ENCODE measurements around the gene LIN37. TPM values are rescaled to one million over a fixed set of nuclear protein-coding genes. Genes with fewer than 3 reads are reported as not detected.
A peak's percentile ranks its signal among the peaks of the same experiment; 100 is the strongest.

Gene LIN37
- total RNA-seq, 1 donor from 2014 or later, result 11.4 TPM

GRCh38 chr19:35796645-35797542, 48.5 kb downstream of the LIN37 start:
- Histone ChIP-seq H3K9me3 (ENCODE audit: low read depth) (no peaks in the 10 kb centered on the region), H4K20me1 (ENCODE audit: low read depth) (no peaks in the 10 kb centered on the region), H3F3A (ENCODE audit: low read depth) (no peaks in the 10 kb centered on the region), H3K4me3 (peak overlapping the region; percentile 25), H3K9ac (no peak overlapping the region), H3K27ac (no peak overlapping the region), H3K36me3 (no peaks in the 10 kb centered on the region), H3K27me3 (peaks cover 46% of the 10 kb centered on the region), H3K4me1 (peaks cover 5% of the 10 kb centered on the region), H3K4me2 (peak overlapping the region; percentile 68), H3K79me2 (ENCODE audit: low read depth) (no peaks in the 10 kb centered on the region), H2AFZ (replicated peaks) (peak overlapping the region; percentile 93)
- Mint-ChIP-seq H3K36me3 (no peaks in the 10 kb centered on the region), H3K27me3 (ENCODE audit: insufficient read depth, low read depth) (peaks cover 44% of the 10 kb centered on the region), H3K4me3 (peak overlapping the region; percentile 44), H3K9me3 (no peaks in the 10 kb centered on the region), H3K4me1 (peaks cover 5% of the 10 kb centered on the region), H3K27ac (peak overlapping the region; percentile 50)
- TF ChIP-seq EZH2 (IDR thresholded peaks at IDR 0.05) (peak; percentile 68), EZH2phosphoT487 (IDR thresholded peaks at IDR 0.05) (no peak)
- DNase-seq (ENCODE audit: low spot score), result no peak

- Histone ChIP-seq H3K27ac (no peak overlapping the region), H3K4me1 (peaks cover 5% of the 10 kb centered on the region), H3K4me2 (peak overlapping the region; percentile 68), H2AFZ (replicated peaks) (peak overlapping the region; percentile 93), H3K36me3 (no peaks in the 10 kb centered on the region), H3K9ac (no peak overlapping the region), H3K79me2 (ENCODE audit: low read depth) (no peaks in the 10 kb centered on the region), H3K27me3 (peaks cover 46% of the 10 kb centered on the region), H3K9me3 (ENCODE audit: low read depth) (no peaks in the 10 kb centered on the region), H4K20me1 (ENCODE audit: low read depth) (no peaks in the 10 kb centered on the region), H3F3A (ENCODE audit: low read depth) (no peaks in the 10 kb centered on the region), H3K4me3 (peak overlapping the region; percentile 25)
- Mint-ChIP-seq H3K36me3 (no peaks in the 10 kb centered on the region), H3K4me3 (no peak overlapping the region), H3K9me3 (no peaks in the 10 kb centered on the region), H3K27me3 (ENCODE audit: insufficient read depth, low read depth) (peaks cover 44% of the 10 kb centered on the region), H3K27ac (no peak overlapping the region), H3K4me1 (peaks cover 5% of the 10 kb centered on the region)
- DNase-seq (ENCODE audit: low spot score), result peak; percentile 51
- TF ChIP-seq, protein P1, sequence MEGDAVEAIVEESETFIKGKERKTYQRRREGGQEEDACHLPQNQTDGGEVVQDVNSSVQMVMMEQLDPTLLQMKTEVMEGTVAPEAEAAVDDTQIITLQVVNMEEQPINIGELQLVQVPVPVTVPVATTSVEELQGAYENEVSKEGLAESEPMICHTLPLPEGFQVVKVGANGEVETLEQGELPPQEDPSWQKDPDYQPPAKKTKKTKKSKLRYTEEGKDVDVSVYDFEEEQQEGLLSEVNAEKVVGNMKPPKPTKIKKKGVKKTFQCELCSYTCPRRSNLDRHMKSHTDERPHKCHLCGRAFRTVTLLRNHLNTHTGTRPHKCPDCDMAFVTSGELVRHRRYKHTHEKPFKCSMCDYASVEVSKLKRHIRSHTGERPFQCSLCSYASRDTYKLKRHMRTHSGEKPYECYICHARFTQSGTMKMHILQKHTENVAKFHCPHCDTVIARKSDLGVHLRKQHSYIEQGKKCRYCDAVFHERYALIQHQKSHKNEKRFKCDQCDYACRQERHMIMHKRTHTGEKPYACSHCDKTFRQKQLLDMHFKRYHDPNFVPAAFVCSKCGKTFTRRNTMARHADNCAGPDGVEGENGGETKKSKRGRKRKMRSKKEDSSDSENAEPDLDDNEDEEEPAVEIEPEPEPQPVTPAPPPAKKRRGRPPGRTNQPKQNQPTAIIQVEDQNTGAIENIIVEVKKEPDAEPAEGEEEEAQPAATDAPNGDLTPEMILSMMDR (IDR thresholded peaks at IDR 0.05), result no peak
- TF ChIP-seq EZH2 (IDR thresholded peaks at IDR 0.05) (no peak), EZH2phosphoT487 (IDR thresholded peaks at IDR 0.05) (no peak)
Observed at GRCh38 chr19:35797663-35798062, 49.3 kb downstream of the LIN37 start.

DNA sequence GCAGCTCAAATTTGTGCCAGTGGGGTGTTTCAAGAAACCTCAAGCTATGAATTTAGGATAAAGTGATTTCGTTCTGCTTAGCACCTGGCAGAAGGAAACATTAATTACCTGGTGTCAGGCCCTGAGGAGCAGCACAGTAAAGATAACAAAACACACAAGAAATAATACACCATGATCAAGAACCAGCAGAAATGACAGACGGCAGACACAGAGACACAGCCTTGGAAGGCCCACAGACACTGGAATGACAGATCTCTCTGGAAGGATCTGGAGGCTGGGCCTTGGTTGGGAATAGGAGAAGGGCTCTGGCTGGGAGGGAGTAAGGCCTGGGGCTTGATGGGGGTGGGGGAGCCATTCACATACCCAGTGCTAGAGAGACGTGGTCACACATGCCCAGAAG, 53.5 kb downstream of the LIN37 start:
- TF ChIP-seq, protein P1 (IDR thresholded peaks at IDR 0.05), result no peak
- TF ChIP-seq EZH2phosphoT487 (IDR thresholded peaks at IDR 0.05) (no peak), EZH2 (IDR thresholded peaks at IDR 0.05) (no peak)

More for the DNA sequence above, 53.5 kb downstream of the LIN37 start:
- no peaks in the 10 kb centered on the region for H3K36me3 Mint-ChIP-seq
- Histone ChIP-seq H3K27ac (no peak overlapping the region), H3K9me3 (ENCODE audit: low read depth) (no peaks in the 10 kb centered on the region), H3K4me2 (no peak overlapping the region), H3K27me3 (peaks cover 22% of the 10 kb centered on the region), H3K36me3 (no peaks in the 10 kb centered on the region), H3F3A (ENCODE audit: low read depth) (no peaks in the 10 kb centered on the region), H3K4me3 (no peak overlapping the region), H4K20me1 (ENCODE audit: low read depth) (no peaks in the 10 kb centered on the region), H3K79me2 (ENCODE audit: low read depth) (no peaks in the 10 kb centered on the region), H3K9ac (no peak overlapping the region), H3K4me1 (peaks cover 3% of the 10 kb centered on the region), H2AFZ (replicated peaks) (no peak overlapping the region)
- H3K9me3 Mint-ChIP-seq, result no peaks in the 10 kb centered on the region
- H3K4me1 Mint-ChIP-seq, result peaks cover 4% of the 10 kb centered on the region
- no peak overlapping the region for H3K4me3 Mint-ChIP-seq
- H3K27me3 Mint-ChIP-seq (ENCODE audit: insufficient read depth, low read depth), result peaks cover 36% of the 10 kb centered on the region
- no peak overlapping the region for H3K27ac Mint-ChIP-seq
- DNase-seq (ENCODE audit: low spot score), result no peak

Other genes starting within 250 kb of the LIN37 start
- gene DMKN, start 234.9 kb upstream of the LIN37 start, total RNA-seq (ENCODE audit: low replicate concordance), result 175 and 208 TPM in 2 replicates
- gene SBSN, start 220.3 kb upstream of the LIN37 start, total RNA-seq (ENCODE audit: low replicate concordance), result not detected in 2 replicates
- gene GAPDHS, start 215.1 kb upstream of the LIN37 start, total RNA-seq (ENCODE audit: low replicate concordance), result not detected in 2 replicates
- gene TMEM147, start 202.9 kb upstream of the LIN37 start, total RNA-seq (ENCODE audit: low replicate concordance), result 57.8 and 81.7 TPM in 2 replicates
- gene ATP4A, start 184.9 kb upstream of the LIN37 start, total RNA-seq (ENCODE audit: low replicate concordance), result 0.12 TPM in 1 of 2 replicates, not detected in the other
- 0.34 TPM in 1 of 2 replicates, not detected in the other for gene PMIS2, start 162.4 kb upstream of the LIN37 start, total RNA-seq (ENCODE audit: low replicate concordance)
- gene HAUS5, start 135.8 kb upstream of the LIN37 start, total RNA-seq (ENCODE audit: low replicate concordance), result 12.4 and 27.8 TPM in 2 replicates
- 20.1 and 53.7 TPM in 2 replicates for gene RBM42, start 119.5 kb upstream of the LIN37 start, total RNA-seq (ENCODE audit: low replicate concordance)
- gene ETV2, start 106.8 kb upstream of the LIN37 start, total RNA-seq (ENCODE audit: low replicate concordance), result 0.71 TPM in 1 of 2 replicates, not detected in the other
- gene COX6B1, start 100.3 kb upstream of the LIN37 start, total RNA-seq (ENCODE audit: low replicate concordance), result 403 and 511 TPM in 2 replicates
- gene UPK1A, start 82.1 kb upstream of the LIN37 start, total RNA-seq (ENCODE audit: low replicate concordance), result 1.3 TPM in 1 of 2 replicates, not detected in the other
- gene ZBTB32, start 44.0 kb upstream of the LIN37 start, total RNA-seq (ENCODE audit: low replicate concordance), result not detected in 2 replicates
- 12.6 and 16.0 TPM in 2 replicates for gene KMT2B, start 30.6 kb upstream of the LIN37 start, total RNA-seq (ENCODE audit: low replicate concordance)
- 5.0 and 9.2 TPM in 2 replicates for gene IGFLR1, start 6.1 kb upstream of the LIN37 start, total RNA-seq (ENCODE audit: low replicate concordance)
- 17.2 and 27.9 TPM in 2 replicates for gene U2AF1L4, start 3.2 kb upstream of the LIN37 start, total RNA-seq (ENCODE audit: low replicate concordance)
- gene PSENEN, start 2.9 kb upstream of the LIN37 start, total RNA-seq (ENCODE audit: low replicate concordance), result 10.9 and 29.6 TPM in 2 replicates
- not detected in 2 replicates for gene HSPB6, start 8.5 kb downstream of the LIN37 start, total RNA-seq (ENCODE audit: low replicate concordance)
- 7.1 and 13.4 TPM in 2 replicates for gene PROSER3, start 9.6 kb downstream of the LIN37 start, total RNA-seq (ENCODE audit: low replicate concordance)
- gene ARHGAP33, start 27.0 kb downstream of the LIN37 start, total RNA-seq (ENCODE audit: low replicate concordance), result 6.5 and 15.1 TPM in 2 replicates
- not detected in 2 replicates for gene PRODH2, start 64.3 kb downstream of the LIN37 start, total RNA-seq (ENCODE audit: low replicate concordance)
- gene NPHS1, start 103.9 kb downstream of the LIN37 start, total RNA-seq (ENCODE audit: low replicate concordance), result 0.40 and 0.62 TPM in 2 replicates
- gene KIRREL2, start 108.3 kb downstream of the LIN37 start, total RNA-seq (ENCODE audit: low replicate concordance), result 2.4 and 5.5 TPM in 2 replicates
- gene APLP1, start 120.0 kb downstream of the LIN37 start, total RNA-seq (ENCODE audit: low replicate concordance), result 89.5 and 191 TPM in 2 replicates
- 1.3 and 4.7 TPM in 2 replicates for gene NFKBID, start 152.0 kb downstream of the LIN37 start, total RNA-seq (ENCODE audit: low replicate concordance)
- gene HCST, start 154.0 kb downstream of the LIN37 start, total RNA-seq (ENCODE audit: low replicate concordance), result not detected in 2 replicates
- gene TYROBP, start 159.7 kb downstream of the LIN37 start, total RNA-seq (ENCODE audit: low replicate concordance), result not detected in 2 replicates
- 2.3 and 9.5 TPM in 2 replicates for gene LRFN3, start 187.8 kb downstream of the LIN37 start, total RNA-seq (ENCODE audit: low replicate concordance)
- 4.6 and 18.6 TPM in 2 replicates for gene SDHAF1, start 246.6 kb downstream of the LIN37 start, total RNA-seq (ENCODE audit: low replicate concordance)